Adrenal gland (tissue), 12 donors: ENCODE data around the gene MTMR6. TPM values are rescaled to one million over a fixed set of nuclear protein-coding genes. Genes with fewer than 3 reads are reported as not detected.

Experiments
- DNase-seq, 7 donors: peaks; one replicate each; pipeline ENCODE4 v3.0.0-alpha.2; 2019 to 2020
- H3K27ac ChIP-seq, 5 donors: fragments of 200-600 bp; sonication (generic) in 4 of 5; 1 replicate in 3 of 5; 2 replicates in 2 of 5; pipeline versions ENCODE4 v1.5.1 to v1.8.0; 2016 to 2020; ENCODE audit warnings: mild to moderate bottlenecking in 1 of 5
- H3K27me3 ChIP-seq: fragments of 200-600 bp; 2 replicates; pipeline ENCODE4 v1.8.0; 2021
- H3K36me3 ChIP-seq, 2 donors: fragments of 200-600 bp; replicated peaks in 1 of 2; 1 replicate in 1 of 2; 2 replicates in 1 of 2; pipeline versions ENCODE4 v1.5.1 to v1.8.0; 2018 to 2022
- H3K4me1 ChIP-seq, 2 donors: fragments of 200-600 bp; replicated peaks in 1 of 2; 1 replicate in 1 of 2; 2 replicates in 1 of 2; pipeline versions ENCODE4 v1.5.1 to v1.8.0; 2018 to 2021
- H3K4me3 ChIP-seq, 4 donors: fragments of 200-600 bp; sonication (generic) in 3 of 4; one replicate each; pipeline ENCODE4 v1.5.1; 2016 to 2018
- H3K9me3 ChIP-seq, 3 donors: fragments of 200-600 bp; sonication (generic) in 1 of 3; replicated peaks in 1 of 3; 1 replicate in 2 of 3; 2 replicates in 1 of 3; pipeline versions ENCODE4 v1.5.1 to v1.8.0; 2016 to 2021
- CTCF ChIP-seq, 6 experiments: fragments of 450-650 bp in 4 of 6; fragments of 200-600 bp in 2 of 6; sonication (generic) in 1 of 6; IDR thresholded peaks; 1 replicate in 5 of 6; 2 replicates in 1 of 6; pipeline versions ENCODE4 v1.5.1 to v1.8.0; 2016 to 2021; ENCODE audit warnings: antibody characterized with exemption in 6 of 6, mild to moderate bottlenecking in 2 of 6, moderate library complexity in 1 of 6
- POLR2A ChIP-seq, 2 donors: fragments of 450-650 bp; IDR thresholded peaks; one replicate each; pipeline ENCODE4 v1.6.1; 2017; ENCODE audit warnings: antibody characterized with exemption in 2 of 2, mild to moderate bottlenecking in 2 of 2, moderate library complexity in 1 of 2
- WGBS, 4 donors: extraction: QIAGEN DNeasy Blood & Tissue Kit in 2 of 4; methylation state at CpG; one replicate each; pipeline versions ENCODE4 v1.1.5 to v1.1.7; 2013 to 2017; 5-methylcytosine and 5-hydroxymethylcytosine counted together
- intact Hi-C, 2 donors: fragments of 100-400 bp; cut with DNase I; formaldehyde crosslinking; loops; one replicate each; pipeline versions ENCODE4 v1.14.1 to v1.15.0; 2022 to 2023
- polyA plus RNA-seq, 3 donors: library from polyadenylated mRNA; stranded (reverse); fragments of 200-250 nt in 2 of 3; fragments of 350-450 nt in 1 of 3; fragmentation: Illumina TruSeq in 1 of 3; extraction: RNeasy Lipid Tissue Mini Kit (QIAGEN cat#74804) in 1 of 3; gene quantifications; one replicate each; pipeline ENCODE4 v1.2.3, GENCODE V29; 2013 to 2014
- total RNA-seq, 9 donors: library from RNA; depleted of rRNA in 4 of 9; stranded (reverse); fragments of >200 nt in 4 of 9; fragments of 120-200 nt in 1 of 9; fragmentation: NEBNext Ultra II Directional in 1 of 9; extraction: Animal tissue kit (Norgen Biotek cat#: 25700) in 1 of 9; gene quantifications; one replicate each; pipeline versions ENCODE4 v1.1.0 to v1.2.4, GENCODE V29; 2013 to 2023
- donor health status: healthy with polysubstance abuse.
- donor health status: Bipolar disorder and iron deficiency.
- donor health status: DM: yes; HTN: yes; CAD: no.
- donor health status: DM: no; HTN: no; CAD: no.
- donor health status: DM: no; HTN: no; CAD: no.
- donor health status: DM: yes; HTN: yes; CAD: no.

Gene MTMR6
- total and polyA plus RNA-seq, 12 donors: 6.0 to 57.2 (median 36.1) TPM

GRCh38 chr13:25280396-25280795 lies 6.9 kb downstream of the MTMR6 start:
- DNase-seq: no peak
- peaks cover 25 to 44% of the 10 kb centered on the region in 2 donors for H3K4me1 ChIP-seq

GRCh38 chr13:25276748-25277147 lies 10.5 kb downstream of the MTMR6 start:
- Histone ChIP-seq H3K4me3 (no peak overlapping the region), H3K9me3 (no peaks in the 10 kb centered on the region), H3K36me3 (peaks cover 0 to 19% of the 10 kb centered on the region in 2 donors), H3K4me1 (peaks cover 3 to 17% of the 10 kb centered on the region in 2 donors), H3K27me3 (no peaks in the 10 kb centered on the region), H3K27ac (no peak overlapping the region)
- WGBS, 4 donors: 90 to 96% (median 95%) methylated on average over 2 of the region's 2 CpGs
- intact Hi-C loops: no loop called here
- DNase-seq: no peak
- no peak for TF ChIP-seq CTCF (IDR thresholded peaks at IDR 0.05)
- no peak for TF ChIP-seq POLR2A (IDR thresholded peaks at IDR 0.05)

More at GRCh38 chr13:25280396-25280795, 6.9 kb downstream of the MTMR6 start:
- H3K4me3 ChIP-seq: no peak overlapping the region
- no peaks in the 10 kb centered on the region for H3K27me3 ChIP-seq
- TF ChIP-seq CTCF (IDR thresholded peaks at IDR 0.05) (no peak), POLR2A (IDR thresholded peaks at IDR 0.05) (no peak)
- no peaks in the 10 kb centered on the region for H3K36me3 ChIP-seq
- H3K27ac ChIP-seq: peak overlapping the region in 1 of 5 donors; percentile 14
- intact Hi-C loops: loop anchor here in 1 of 2 donors (10.0 kb wide), 1 partner anchor 46 kb away; no protein-coding TSS in a partner anchor
- no peaks in the 10 kb centered on the region for H3K9me3 ChIP-seq

- 91 to 100% (median 96%) methylated on average over 3 to 6 of the region's 6 CpGs for WGBS, 4 donors
- intact Hi-C loops: no loop called here
- Histone ChIP-seq H3K27ac (peak overlapping the region in 2 of 5 donors; percentile 23 to 24), H3K36me3 (peaks cover 0 to 27% of the 10 kb centered on the region in 2 donors), H3K4me3 (no peak overlapping the region), H3K9me3 (no peaks in the 10 kb centered on the region), H3K4me1 (peaks cover 26 to 30% of the 10 kb centered on the region in 2 donors), H3K27me3 (no peaks in the 10 kb centered on the region)
- TF ChIP-seq CTCF (IDR thresholded peaks at IDR 0.05) (no peak), POLR2A (IDR thresholded peaks at IDR 0.05) (no peak)
- no peak for DNase-seq
Measured at GRCh38 chr13:25268561-25268960, 18.7 kb downstream of the MTMR6 start.

GRCh38 chr13:25267715-25268114 lies 19.6 kb downstream of the MTMR6 start:
- TF ChIP-seq POLR2A (IDR thresholded peaks at IDR 0.05): no peak
- TF ChIP-seq CTCF (IDR thresholded peaks at IDR 0.05): peak in 5 of 6 experiments; percentile 7 to 28 (median 27)
- H3K4me3 ChIP-seq: no peak overlapping the region
- peaks cover 28 to 36% of the 10 kb centered on the region in 2 donors for H3K4me1 ChIP-seq
- no peaks in the 10 kb centered on the region for H3K27me3 ChIP-seq
- no peak for DNase-seq
- WGBS, 4 donors: 74 to 84% (median 83%) methylated on average over 1 of the region's 1 CpG
- intact Hi-C loops: no loop called here
- peaks cover 0 to 18% of the 10 kb centered on the region in 2 donors for H3K36me3 ChIP-seq
- no peaks in the 10 kb centered on the region for H3K9me3 ChIP-seq
- H3K27ac ChIP-seq: peak overlapping the region in 3 of 5 donors; percentile 24 to 60 (median 38)
